HEK293 (cell line): ENCODE measurements around the gene UBA52.

Experiments used
- CTCF ChIA-PET: fragments of 350-600 bp; formaldehyde crosslinking; extraction: SDS; loops from one replicate; lab custom pipeline; 2021; ENCODE audit warnings: antibody characterized with exemption; lab: Yijun Ruan, JAX
- POLR2A ChIA-PET: fragments of 300-600 bp; formaldehyde crosslinking; extraction: SDS; loops from one replicate; lab custom pipeline; 2020; ENCODE audit warnings: antibody characterized with exemption, inconsistent platforms; lab: Yijun Ruan, JAX
- H3K27ac ChIP-seq: fragments of 200-500 bp; sonication (Bioruptor generic); 2 replicates; pipeline ENCODE4 v1.5.1; 2014; ENCODE audit warnings: low read depth, low read length, control low read depth, inconsistent platforms; ENCODE audit errors: extremely low read depth
- H3K36me3 ChIP-seq, 2 experiments: fragments of 200-500 bp in 1 of 2; sonication (Bioruptor generic) in 1 of 2; 1 replicate in 1 of 2; 2 replicates in 1 of 2; pipeline ENCODE4 v1.5.1; 2014 to 2017; ENCODE audit warnings: inconsistent platforms in 2 of 2, low read length in 2 of 2; ENCODE audit not compliant: control insufficient read depth in 2 of 2, insufficient read depth in 1 of 2
- H3K4me1 ChIP-seq: fragments of 200-500 bp; sonication (Bioruptor generic); 2 replicates; pipeline ENCODE4 v1.5.1; 2014; ENCODE audit warnings: mild to moderate bottlenecking, low read length, inconsistent platforms; ENCODE audit not compliant: control insufficient read depth, insufficient read depth
- H3K4me3 ChIP-seq: 2 replicates; pipeline ENCODE4 v1.5.1; 2011; ENCODE audit warnings: low read depth, mild to moderate bottlenecking, control low read depth, low read length, moderate library complexity
- H3K9me3 ChIP-seq: fragments of 200-500 bp; sonication (Bioruptor generic); 2 replicates; pipeline ENCODE4 v1.5.1; 2014; ENCODE audit warnings: low read depth, low read length, inconsistent platforms; ENCODE audit not compliant: control insufficient read depth, insufficient read depth
- BCL11B ChIP-seq: fragments of 450-650 bp; formaldehyde crosslinking; IDR thresholded peaks from 2 replicates; pipeline ENCODE4 v1.5.1; 2016; ENCODE audit warnings: low read depth, missing biosample characterization, missing genetic modification characterization
- FEZF1 ChIP-seq: fragments of 450-650 bp; formaldehyde crosslinking; IDR thresholded peaks from 2 replicates; pipeline ENCODE4 v1.5.1; 2016; ENCODE audit warnings: missing biosample characterization, missing genetic modification characterization
- GLIS1 ChIP-seq: fragments of 450-650 bp; formaldehyde crosslinking; IDR thresholded peaks from 2 replicates; pipeline ENCODE4 v1.5.1; 2016; ENCODE audit warnings: missing biosample characterization, missing genetic modification characterization
- KLF17 ChIP-seq: fragments of 450-650 bp; formaldehyde crosslinking; IDR thresholded peaks from 2 replicates; pipeline ENCODE4 v1.5.1; 2016; ENCODE audit warnings: missing biosample characterization, missing genetic modification characterization
- KLF8 ChIP-seq: fragments of 450-650 bp; formaldehyde crosslinking; IDR thresholded peaks from 2 replicates; pipeline ENCODE4 v1.5.1; 2016; ENCODE audit warnings: missing biosample characterization, missing genetic modification characterization
- KLF9 ChIP-seq: fragments of 450-650 bp; formaldehyde crosslinking; IDR thresholded peaks from 2 replicates; pipeline ENCODE4 v1.5.1; 2016; ENCODE audit warnings: missing biosample characterization, missing genetic modification characterization, low read depth
- YY2 ChIP-seq: fragments of 450-650 bp; formaldehyde crosslinking; IDR thresholded peaks from 2 replicates; pipeline ENCODE4 v1.5.1; 2016; ENCODE audit warnings: missing biosample characterization, missing genetic modification characterization
- ZFP37 ChIP-seq: fragments of 450-650 bp; formaldehyde crosslinking; IDR thresholded peaks from 2 replicates; pipeline ENCODE4 v1.5.1; 2016; ENCODE audit warnings: missing biosample characterization, missing genetic modification characterization
- ZNF10 ChIP-seq: fragments of 450-650 bp; formaldehyde crosslinking; IDR thresholded peaks from 2 replicates; pipeline ENCODE4 v1.5.1; 2017; ENCODE audit warnings: missing biosample characterization, missing genetic modification characterization
- ZNF138 ChIP-seq: fragments of 450-650 bp; formaldehyde crosslinking; IDR thresholded peaks from 2 replicates; pipeline ENCODE4 v1.5.1; 2016; ENCODE audit warnings: missing biosample characterization, missing genetic modification characterization, borderline replicate concordance
- ZNF266 ChIP-seq: fragments of 450-650 bp; formaldehyde crosslinking; IDR thresholded peaks from 2 replicates; pipeline ENCODE4 v1.5.1; 2016; ENCODE audit warnings: missing biosample characterization, missing genetic modification characterization, low read depth
- ZNF292 ChIP-seq: fragments of 450-650 bp; formaldehyde crosslinking; IDR thresholded peaks from 2 replicates; pipeline ENCODE4 v1.5.1; 2016; ENCODE audit warnings: low read depth, missing biosample characterization, missing genetic modification characterization, borderline replicate concordance
- ZNF404 ChIP-seq: fragments of 450-650 bp; formaldehyde crosslinking; IDR thresholded peaks from 2 replicates; pipeline ENCODE4 v1.5.1; 2017; ENCODE audit warnings: missing biosample characterization, missing genetic modification characterization
- ZNF426 ChIP-seq: fragments of 450-650 bp; formaldehyde crosslinking; IDR thresholded peaks from 2 replicates; pipeline ENCODE4 v1.5.1; 2017; ENCODE audit warnings: missing biosample characterization, missing genetic modification characterization, mild to moderate bottlenecking, inconsistent platforms, moderate library complexity
- ZNF488 ChIP-seq: fragments of 450-650 bp; formaldehyde crosslinking; IDR thresholded peaks from 2 replicates; pipeline ENCODE4 v1.5.1; 2016; ENCODE audit warnings: missing biosample characterization, missing genetic modification characterization
- ZNF555 ChIP-seq: fragments of 450-650 bp; formaldehyde crosslinking; conservative IDR thresholded peaks from 2 replicates; pipeline ENCODE4 v1.5.1; 2017; ENCODE audit warnings: missing biosample characterization, mild to moderate bottlenecking, missing genetic modification characterization, inconsistent platforms
- ZNF571 ChIP-seq: fragments of 450-650 bp; formaldehyde crosslinking; IDR thresholded peaks from 2 replicates; pipeline ENCODE4 v1.5.0; 2017; ENCODE audit warnings: missing biosample characterization, missing genetic modification characterization
- ZNF600 ChIP-seq: fragments of 450-650 bp; formaldehyde crosslinking; IDR thresholded peaks from 2 replicates; pipeline ENCODE4 v1.5.1; 2016; ENCODE audit warnings: missing biosample characterization, missing genetic modification characterization
- ZNF639 ChIP-seq: fragments of 450-650 bp; formaldehyde crosslinking; IDR thresholded peaks from 2 replicates; pipeline ENCODE4 v1.5.1; 2016; ENCODE audit warnings: missing biosample characterization, missing genetic modification characterization
- ZSCAN18 ChIP-seq: fragments of 450-650 bp; formaldehyde crosslinking; IDR thresholded peaks from 2 replicates; pipeline ENCODE4 v1.5.1; 2016; ENCODE audit warnings: missing biosample characterization, missing genetic modification characterization
- TF ChIP-seq, protein P1 (sequence below): fragments of 450-650 bp; IDR thresholded peaks from 2 replicates; pipeline ENCODE4 v1.5.1; 2018; ENCODE audit warnings: missing biosample characterization, mild to moderate bottlenecking, missing genetic modification characterization
- TF ChIP-seq, protein P2 (sequence below): fragments of 450-650 bp; formaldehyde crosslinking; conservative IDR thresholded peaks from 2 replicates; pipeline ENCODE4 v1.5.1; 2016; ENCODE audit warnings: low read depth, missing biosample characterization, missing genetic modification characterization
- TF ChIP-seq, protein P3 (sequence below): fragments of 450-650 bp; formaldehyde crosslinking; IDR thresholded peaks from 2 replicates; pipeline ENCODE4; 2016; ENCODE audit warnings: missing biosample characterization, missing genetic modification characterization

UBA52 gene

GRCh38 chr19:18620311-18620710 is 48.7 kb downstream of the UBA52 start (continued):
- TF ChIP-seq ZNF639 (tag by site-specific recombination) (no peak), GLIS1 (no peak), ZNF488 (tag by site-specific recombination) (no peak), ZNF600 (tag by site-specific recombination) (no peak), YY2 (no peak), ZNF404 (tag by site-specific recombination) (no peak), KLF9 (tag by site-specific recombination) (no peak), ZSCAN18 (tag by site-specific recombination) (no peak), FEZF1 (tag by site-specific recombination) (no peak), ZNF555 (tag by site-specific recombination) (no peak), BCL11B (no peak)
- TF ChIP-seq, protein P1, sequence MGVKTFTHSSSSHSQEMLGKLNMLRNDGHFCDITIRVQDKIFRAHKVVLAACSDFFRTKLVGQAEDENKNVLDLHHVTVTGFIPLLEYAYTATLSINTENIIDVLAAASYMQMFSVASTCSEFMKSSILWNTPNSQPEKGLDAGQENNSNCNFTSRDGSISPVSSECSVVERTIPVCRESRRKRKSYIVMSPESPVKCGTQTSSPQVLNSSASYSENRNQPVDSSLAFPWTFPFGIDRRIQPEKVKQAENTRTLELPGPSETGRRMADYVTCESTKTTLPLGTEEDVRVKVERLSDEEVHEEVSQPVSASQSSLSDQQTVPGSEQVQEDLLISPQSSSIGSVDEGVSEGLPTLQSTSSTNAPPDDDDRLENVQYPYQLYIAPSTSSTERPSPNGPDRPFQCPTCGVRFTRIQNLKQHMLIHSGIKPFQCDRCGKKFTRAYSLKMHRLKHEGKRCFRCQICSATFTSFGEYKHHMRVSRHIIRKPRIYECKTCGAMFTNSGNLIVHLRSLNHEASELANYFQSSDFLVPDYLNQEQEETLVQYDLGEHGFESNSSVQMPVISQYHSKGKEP (tag by site-specific recombination) = no peak
- TF ChIP-seq, protein P2, sequence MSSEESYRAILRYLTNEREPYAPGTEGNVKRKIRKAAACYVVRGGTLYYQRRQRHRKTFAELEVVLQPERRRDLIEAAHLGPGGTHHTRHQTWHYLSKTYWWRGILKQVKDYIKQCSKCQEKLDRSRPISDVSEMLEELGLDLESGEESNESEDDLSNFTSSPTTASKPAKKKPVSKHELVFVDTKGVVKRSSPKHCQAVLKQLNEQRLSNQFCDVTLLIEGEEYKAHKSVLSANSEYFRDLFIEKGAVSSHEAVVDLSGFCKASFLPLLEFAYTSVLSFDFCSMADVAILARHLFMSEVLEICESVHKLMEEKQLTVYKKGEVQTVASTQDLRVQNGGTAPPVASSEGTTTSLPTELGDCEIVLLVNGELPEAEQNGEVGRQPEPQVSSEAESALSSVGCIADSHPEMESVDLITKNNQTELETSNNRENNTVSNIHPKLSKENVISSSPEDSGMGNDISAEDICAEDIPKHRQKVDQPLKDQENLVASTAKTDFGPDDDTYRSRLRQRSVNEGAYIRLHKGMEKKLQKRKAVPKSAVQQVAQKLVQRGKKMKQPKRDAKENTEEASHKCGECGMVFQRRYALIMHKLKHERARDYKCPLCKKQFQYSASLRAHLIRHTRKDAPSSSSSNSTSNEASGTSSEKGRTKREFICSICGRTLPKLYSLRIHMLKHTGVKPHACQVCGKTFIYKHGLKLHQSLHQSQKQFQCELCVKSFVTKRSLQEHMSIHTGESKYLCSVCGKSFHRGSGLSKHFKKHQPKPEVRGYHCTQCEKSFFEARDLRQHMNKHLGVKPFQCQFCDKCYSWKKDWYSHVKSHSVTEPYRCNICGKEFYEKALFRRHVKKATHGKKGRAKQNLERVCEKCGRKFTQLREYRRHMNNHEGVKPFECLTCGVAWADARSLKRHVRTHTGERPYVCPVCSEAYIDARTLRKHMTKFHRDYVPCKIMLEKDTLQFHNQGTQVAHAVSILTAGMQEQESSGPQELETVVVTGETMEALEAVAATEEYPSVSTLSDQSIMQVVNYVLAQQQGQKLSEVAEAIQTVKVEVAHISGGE (tag by site-specific recombination) = no peak

GRCh38 chr19:18620902-18621301 is 49.2 kb downstream of the UBA52 start:
- ChIA-PET POLR2A (interaction anchor here (0.6 to 1.5 kb wide), 3 partner anchors 8 to 146 kb away, joined by 3 to 5 read pairs (median 3); partner anchors contain the start of gene TMEM59L), CTCF (interaction anchor here (0.7 to 1.3 kb wide), 3 partner anchors 151 to 221 kb away, joined by 3 to 4 read pairs (median 3); no protein-coding TSS in a partner anchor)
- Histone ChIP-seq H3K27ac (no peak overlapping the region), H3K4me3 (no peak overlapping the region), H3K4me1 (no peaks in the 10 kb centered on the region), H3K9me3 (no peaks in the 10 kb centered on the region), H3K36me3 (no peaks in the 10 kb centered on the region)
- TF ChIP-seq ZNF426 (tag by site-specific recombination) (no peak), ZNF138 (tag by site-specific recombination) (no peak), KLF8 (tag by site-specific recombination) (no peak), ZNF10 (tag by site-specific recombination) (no peak), KLF17 (no peak), ZNF266 (tag by site-specific recombination) (no peak), ZFP37 (tag by site-specific recombination) (no peak), ZNF292 (tag by site-specific recombination) (no peak), ZNF571 (tag by site-specific recombination) (no peak)
- TF ChIP-seq, protein P3, sequence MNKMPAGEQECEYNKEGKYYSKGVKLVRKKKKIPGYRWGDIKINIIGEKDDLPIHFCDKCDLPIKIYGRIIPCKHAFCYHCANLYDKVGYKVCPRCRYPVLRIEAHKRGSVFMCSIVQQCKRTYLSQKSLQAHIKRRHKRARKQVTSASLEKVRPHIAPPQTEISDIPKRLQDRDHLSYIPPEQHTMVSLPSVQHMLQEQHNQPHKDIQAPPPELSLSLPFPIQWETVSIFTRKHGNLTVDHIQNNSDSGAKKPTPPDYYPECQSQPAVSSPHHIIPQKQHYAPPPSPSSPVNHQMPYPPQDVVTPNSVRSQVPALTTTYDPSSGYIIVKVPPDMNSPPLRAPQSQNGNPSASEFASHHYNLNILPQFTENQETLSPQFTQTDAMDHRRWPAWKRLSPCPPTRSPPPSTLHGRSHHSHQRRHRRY (tag by site-specific recombination) = no peak
